Activated CD4-positive, alpha-beta T cell treated with anti-CD3 and anti-CD28 coated beads for 1 hour (primary cell): ENCODE results near the gene LRRC7.

ENCODE experiments used
- DNase-seq: peaks from one replicate; pipeline ENCODE4 v3.0.0-alpha.2; 2020

LRRC7 gene

GRCh38 chr1:70048336-70049094 lies 480.8 kb downstream of the LRRC7 start:
- no peak for DNase-seq

- no peak for DNase-seq
Observed at GRCh38 chr1:70051926-70052325, 484.2 kb downstream of the LRRC7 start.

GRCh38 chr1:70057500-70057899 lies 489.8 kb downstream of the LRRC7 start:
- DNase-seq = no peak

- no peak for DNase-seq
Observed at GRCh38 chr1:70061231-70061630, 493.5 kb downstream of the LRRC7 start.

- DNase-seq = no peak
Observed at GRCh38 chr1:70063861-70064260, 496.1 kb downstream of the LRRC7 start.

GRCh38 chr1:70066711-70067110 lies 499.0 kb downstream of the LRRC7 start:
- no peak for DNase-seq

- no peak for DNase-seq
Observed at GRCh38 chr1:70071601-70072000, 503.9 kb downstream of the LRRC7 start.

- DNase-seq = no peak
Observed at GRCh38 chr1:70072231-70072751, 504.6 kb downstream of the LRRC7 start.

- DNase-seq = no peak
Observed at GRCh38 chr1:70075761-70076160, 508.0 kb downstream of the LRRC7 start.

GRCh38 chr1:70077066-70077465 lies 509.3 kb downstream of the LRRC7 start:
- DNase-seq = no peak

GRCh38 chr1:70079546-70079945 lies 511.8 kb downstream of the LRRC7 start:
- no peak for DNase-seq

- no peak for DNase-seq
Observed at GRCh38 chr1:70083519-70083918, 515.8 kb downstream of the LRRC7 start.

GRCh38 chr1:70084314-70084915 lies 516.7 kb downstream of the LRRC7 start:
- no peak for DNase-seq

GRCh38 chr1:70085521-70085920 lies 517.8 kb downstream of the LRRC7 start:
- DNase-seq = no peak

GRCh38 chr1:70086897-70087296 lies 519.2 kb downstream of the LRRC7 start:
- DNase-seq = no peak

- no peak for DNase-seq
Observed at GRCh38 chr1:70090141-70090540, 522.4 kb downstream of the LRRC7 start.

GRCh38 chr1:70090875-70091274 lies 523.2 kb downstream of the LRRC7 start:
- DNase-seq = no peak

- DNase-seq = no peak
Observed at GRCh38 chr1:70091811-70092210, 524.1 kb downstream of the LRRC7 start.

- DNase-seq = no peak
Observed at GRCh38 chr1:70092526-70092925, 524.8 kb downstream of the LRRC7 start.

- DNase-seq = no peak
Observed at GRCh38 chr1:70093250-70093975, 525.7 kb downstream of the LRRC7 start.

- no peak for DNase-seq
Observed at GRCh38 chr1:70101231-70101630, 533.5 kb downstream of the LRRC7 start.

GRCh38 chr1:70101774-70102173 lies 534.1 kb downstream of the LRRC7 start:
- no peak for DNase-seq

- DNase-seq = no peak
Observed at GRCh38 chr1:70103770-70104169, 536.0 kb downstream of the LRRC7 start.

GRCh38 chr1:70109241-70109640 lies 541.5 kb downstream of the LRRC7 start:
- DNase-seq = no peak
